Retinal pigment epithelial cell (primary cell): ENCODE results near the gene RGS8.

ENCODE experiments used
- DNase-seq: peaks from one replicate; pipeline ENCODE4 v3.0.0-alpha.2; 2010; ENCODE audit warnings: low read depth
- H3K4me3 ChIP-seq: 2 replicates; pipeline ENCODE4 v1.5.1; 2011; ENCODE audit warnings: mild to moderate bottlenecking, low read length, control low read depth, moderate library complexity
- CTCF ChIP-seq: conservative IDR thresholded peaks from 2 replicates; pipeline ENCODE4 v1.5.1; 2011; ENCODE audit warnings: low read depth, low read length, control low read depth, inconsistent platforms

Gene RGS8

GRCh38 chr1:182671750-182672486 is 12.5 kb downstream of the RGS8 start:
- no peak overlapping the region for H3K4me3 ChIP-seq
- no peak for TF ChIP-seq CTCF

GRCh38 chr1:182670032-182670749 is 14.2 kb downstream of the RGS8 start:
- H3K4me3 ChIP-seq = no peak overlapping the region
- no peak for TF ChIP-seq CTCF
- DNase-seq = no peak

More at GRCh38 chr1:182671750-182672486, 12.5 kb downstream of the RGS8 start:
- DNase-seq = no peak

GRCh38 chr1:182669266-182669665 is 15.1 kb downstream of the RGS8 start:
- TF ChIP-seq CTCF = no peak
- no peak for DNase-seq
- no peak overlapping the region for H3K4me3 ChIP-seq

- TF ChIP-seq CTCF = no peak
- no peak overlapping the region for H3K4me3 ChIP-seq
- DNase-seq = no peak
Measured at GRCh38 chr1:182668521-182669054, 15.8 kb downstream of the RGS8 start.

GRCh38 chr1:182667848-182668505 is 16.4 kb downstream of the RGS8 start:
- no peak for DNase-seq
- TF ChIP-seq CTCF = no peak
- H3K4me3 ChIP-seq = no peak overlapping the region

- no peak overlapping the region for H3K4me3 ChIP-seq
- DNase-seq = no peak
- no peak for TF ChIP-seq CTCF
Measured at GRCh38 chr1:182666706-182667105, 17.7 kb downstream of the RGS8 start.
